Osteoblast (primary cell): ENCODE results near the gene LAMA4. TPM values are rescaled to one million over a fixed set of nuclear protein-coding genes. Genes with fewer than 3 reads are reported as not detected.
A peak's percentile ranks its signal among the peaks of the same experiment; 100 is the strongest.

Experiments used
- DNase-seq: peaks from one replicate; pipeline ENCODE4 v3.0.0; 2011; ENCODE audit warnings: low spot score, mixed read lengths; ENCODE audit not compliant: insufficient read length; ENCODE audit errors: missing footprints
- H2AFZ ChIP-seq: 2 replicates; pipeline ENCODE4 v1.6.0; 2011; ENCODE audit warnings: mild to moderate bottlenecking, low read length
- H3K27ac ChIP-seq: 2 replicates; pipeline ENCODE4 v1.5.1; 2011; ENCODE audit warnings: mild to moderate bottlenecking, low read depth, low read length, moderate library complexity
- H3K27me3 ChIP-seq: 2 replicates; pipeline ENCODE4 v1.6.0; 2012; ENCODE audit warnings: mild to moderate bottlenecking, control low read depth, inconsistent platforms, low read length, moderate library complexity; ENCODE audit not compliant: insufficient read depth
- H3K36me3 ChIP-seq: 2 replicates; pipeline ENCODE4 v1.5.1; 2011; ENCODE audit warnings: mild to moderate bottlenecking, low read length, control low read depth, moderate library complexity; ENCODE audit not compliant: insufficient read depth
- H3K4me1 ChIP-seq: 2 replicates; pipeline ENCODE4 v1.5.1; 2011; ENCODE audit warnings: mild to moderate bottlenecking, low read length, control low read depth, moderate library complexity; ENCODE audit not compliant: insufficient read depth
- H3K4me2 ChIP-seq: 2 replicates; pipeline ENCODE4 v1.6.0; 2011; ENCODE audit warnings: mild to moderate bottlenecking, low read length; ENCODE audit not compliant: insufficient read depth
- H3K4me3 ChIP-seq: fragments of 200-600 bp; sonication (generic); 3 replicates; pipeline ENCODE4 v1.5.1; 2012; ENCODE audit warnings: mild to moderate bottlenecking, low read length, inconsistent platforms; ENCODE audit not compliant: insufficient read depth
- H3K79me2 ChIP-seq: 2 replicates; pipeline ENCODE4 v1.6.0; 2012; ENCODE audit warnings: mild to moderate bottlenecking, low read length, control low read depth, inconsistent platforms; ENCODE audit not compliant: insufficient read depth
- H3K9me3 ChIP-seq: 2 replicates; pipeline ENCODE4 v1.5.1; 2011; ENCODE audit warnings: low read depth, low read length, control low read depth
- H4K20me1 ChIP-seq: 2 replicates; pipeline ENCODE4 v1.6.0; 2012; ENCODE audit warnings: mild to moderate bottlenecking, low read length, control low read depth; ENCODE audit not compliant: insufficient read depth
- CTCF ChIP-seq: IDR thresholded peaks from 2 replicates; pipeline ENCODE4 v1.5.1; 2011; ENCODE audit warnings: mild to moderate bottlenecking, low read depth, low read length, moderate library complexity; ENCODE audit errors: extremely low read depth
- total RNA-seq: library from RNA; depleted of rRNA; stranded (reverse); fragments of >200 nt; gene quantifications from 2 replicates; pipeline ENCODE4 v1.2.3, GENCODE V29; 2012

The LAMA4 gene
- total RNA-seq, 1 donor: 260 TPM

GRCh38 chr6:112291161-112291762 lies 36.9 kb upstream of the LAMA4 start:
- no peak overlapping the region for H2AFZ ChIP-seq
- peaks cover 20% of the 10 kb centered on the region for H3K4me1 ChIP-seq
- no peak overlapping the region for H3K27ac ChIP-seq
- TF ChIP-seq CTCF: no peak
- no peaks in the 10 kb centered on the region for H3K27me3 ChIP-seq
- no peaks in the 10 kb centered on the region for H3K9me3 ChIP-seq
- DNase-seq: no peak
- H3K4me2 ChIP-seq: no peak overlapping the region
- H4K20me1 ChIP-seq: no peaks in the 10 kb centered on the region
- H3K4me3 ChIP-seq: no peak overlapping the region
- H3K79me2 ChIP-seq: no peaks in the 10 kb centered on the region
- H3K36me3 ChIP-seq: no peaks in the 10 kb centered on the region

- Histone ChIP-seq H3K79me2 (no peaks in the 10 kb centered on the region), H3K27me3 (no peaks in the 10 kb centered on the region), H3K4me1 (peaks cover 14% of the 10 kb centered on the region), H3K27ac (peak overlapping the region; percentile 50), H3K4me3 (no peak overlapping the region), H4K20me1 (no peaks in the 10 kb centered on the region), H2AFZ (peak overlapping the region; percentile 82), H3K4me2 (peak overlapping the region; percentile 22), H3K9me3 (no peaks in the 10 kb centered on the region), H3K36me3 (no peaks in the 10 kb centered on the region)
- no peak for DNase-seq
- no peak for TF ChIP-seq CTCF
Measured at GRCh38 chr6:112289038-112289566, 34.7 kb upstream of the LAMA4 start.

DNA sequence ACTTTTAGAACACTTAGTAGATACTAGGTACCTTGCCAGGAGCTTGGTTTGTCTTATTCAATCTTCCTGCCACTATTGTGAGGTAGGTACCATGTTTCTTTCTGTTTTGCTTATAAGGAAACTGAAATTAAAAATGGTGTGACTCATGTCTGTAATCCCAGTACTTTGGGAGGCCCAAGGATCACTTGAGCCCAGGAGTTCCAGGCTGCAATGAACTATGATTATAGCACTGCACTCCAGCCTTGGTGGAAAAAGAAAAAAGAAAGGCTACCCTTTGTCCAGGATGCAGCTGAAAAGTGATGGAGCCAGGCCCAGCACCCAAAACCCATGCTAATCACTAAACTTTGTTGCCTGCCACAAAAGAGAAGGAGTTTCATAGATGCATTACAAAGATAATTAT lies 34.1 kb upstream of the LAMA4 start:
- Histone ChIP-seq H3K4me2 (no peak overlapping the region), H3K4me1 (peaks cover 14% of the 10 kb centered on the region), H3K4me3 (no peak overlapping the region), H3K27me3 (no peaks in the 10 kb centered on the region), H3K9me3 (no peaks in the 10 kb centered on the region), H4K20me1 (no peaks in the 10 kb centered on the region), H3K36me3 (no peaks in the 10 kb centered on the region), H2AFZ (no peak overlapping the region), H3K27ac (peak overlapping the region; percentile 10), H3K79me2 (no peaks in the 10 kb centered on the region)
- no peak for TF ChIP-seq CTCF
- no peak for DNase-seq

DNA sequence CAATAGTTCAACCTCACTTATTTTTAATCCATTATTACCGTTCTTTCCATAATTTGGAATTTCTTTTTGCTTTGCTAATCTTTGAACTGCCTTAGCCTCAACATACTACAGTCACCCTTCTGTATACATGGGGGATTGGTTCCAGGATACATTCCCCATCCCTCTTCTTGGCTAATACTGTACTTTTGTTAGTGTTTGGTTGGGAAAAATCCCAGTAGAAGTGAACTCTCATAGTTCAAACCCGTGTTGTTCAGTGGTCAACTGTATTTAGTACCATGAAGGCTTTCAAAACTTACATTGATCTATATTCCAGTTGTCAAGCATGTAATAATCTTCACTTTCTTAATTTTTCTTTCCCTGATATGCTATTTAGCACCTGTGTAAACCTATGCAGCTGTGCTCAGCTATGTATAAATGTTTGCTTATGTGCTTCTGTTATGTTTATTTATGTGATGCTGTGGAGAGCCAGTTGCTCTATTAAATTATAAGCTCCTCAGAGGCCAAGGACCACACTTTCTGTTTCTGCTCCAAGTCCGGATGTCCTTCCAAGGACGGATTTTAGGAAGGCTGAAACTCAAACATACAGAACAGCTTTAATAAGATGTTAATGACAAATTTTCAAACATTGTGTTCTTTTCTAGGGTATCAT lies 33.3 kb upstream of the LAMA4 start:
- Histone ChIP-seq H3K9me3 (no peaks in the 10 kb centered on the region), H3K4me1 (peaks cover 14% of the 10 kb centered on the region), H3K27ac (no peak overlapping the region), H3K27me3 (no peaks in the 10 kb centered on the region), H3K4me3 (no peak overlapping the region), H3K79me2 (no peaks in the 10 kb centered on the region), H3K4me2 (no peak overlapping the region), H4K20me1 (no peaks in the 10 kb centered on the region), H2AFZ (no peak overlapping the region), H3K36me3 (no peaks in the 10 kb centered on the region)
- TF ChIP-seq CTCF: no peak
- DNase-seq: no peak
